ENCODE results near the gene PPEF1.
"Not testable (repeated sequence)": the region's sequence is repeated elsewhere in the genome, so short reads cannot be mapped to it uniquely, and the experiment has no call there.

Gene PPEF1

DNA sequence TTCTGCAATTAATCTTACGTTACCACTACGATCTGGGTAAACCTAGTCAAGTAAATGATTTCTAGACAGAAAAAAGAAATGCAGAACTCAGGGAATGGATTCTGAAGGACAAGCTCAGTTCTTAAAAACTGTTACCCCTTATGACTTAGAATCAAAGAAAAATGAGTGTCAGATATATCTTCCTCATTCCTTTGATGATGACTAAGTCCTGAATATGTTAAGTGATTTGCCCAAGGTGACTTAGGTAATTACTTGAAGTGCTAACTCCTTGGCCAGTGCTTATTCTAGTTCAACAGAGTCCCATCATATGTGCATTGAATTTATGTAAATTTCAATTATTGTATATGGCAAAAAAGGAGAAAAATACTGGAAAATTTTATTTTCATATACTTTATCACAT lies 92.5 kb downstream of the PPEF1 start:
- no peak for DNase-seq

DNA sequence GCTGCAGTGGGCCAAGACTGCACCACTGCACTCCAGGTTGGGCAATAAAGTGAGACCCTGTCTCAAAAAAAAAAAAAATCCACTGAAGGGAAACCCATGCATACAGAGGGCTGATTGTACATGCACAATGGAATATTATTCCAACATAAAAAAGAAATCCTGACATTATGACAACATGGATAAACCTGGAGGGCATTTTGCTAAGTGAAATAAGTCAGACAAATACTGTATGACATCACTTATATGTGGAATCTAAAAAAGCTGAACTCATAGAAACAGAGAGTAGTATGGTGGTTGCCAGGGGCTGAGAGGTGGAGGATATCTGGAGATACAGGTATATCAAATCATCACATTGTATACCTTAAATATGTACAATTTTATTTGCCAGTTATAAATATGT lies 102.2 kb downstream of the PPEF1 start:
- DNase-seq, result no peak

DNA sequence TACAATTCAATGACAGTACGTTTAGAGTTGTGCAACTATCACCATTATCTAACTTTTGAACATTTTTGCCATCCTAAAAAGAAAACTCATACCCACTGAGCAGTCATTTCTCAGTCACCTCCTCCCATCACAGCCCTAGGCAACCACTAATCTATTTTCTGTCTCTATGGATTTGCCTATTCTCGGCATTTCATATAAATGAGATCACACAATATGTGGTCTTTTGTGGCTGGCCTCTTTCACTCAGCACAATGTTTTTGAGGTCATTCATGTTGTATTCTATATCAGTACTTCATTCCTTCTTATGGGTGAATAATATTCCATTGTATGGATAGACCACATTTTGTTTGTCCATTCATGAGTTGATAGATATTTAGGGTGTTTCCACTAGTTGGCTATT lies 103.0 kb downstream of the PPEF1 start:
- DNase-seq, result no peak

DNA sequence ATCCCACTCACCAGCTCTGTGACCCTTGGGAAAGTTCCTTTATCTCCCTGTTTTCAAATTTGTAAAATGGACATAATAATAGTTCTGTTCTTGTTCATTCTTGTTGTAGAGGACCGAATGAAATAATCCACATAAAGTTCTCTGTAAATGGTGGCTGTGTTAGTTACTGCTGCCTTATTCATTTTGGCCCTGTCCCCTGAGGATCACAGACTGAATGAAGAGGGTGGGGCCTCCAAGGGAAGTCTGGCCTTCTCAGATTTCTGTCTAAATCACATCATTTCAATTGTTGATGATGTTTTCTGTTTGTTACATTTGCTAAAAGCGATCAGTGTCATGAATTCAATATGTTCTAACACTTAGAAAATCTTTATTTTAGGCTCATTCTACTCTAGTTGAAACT lies 117.9 kb downstream of the PPEF1 start:
- DNase-seq, result no peak

DNA sequence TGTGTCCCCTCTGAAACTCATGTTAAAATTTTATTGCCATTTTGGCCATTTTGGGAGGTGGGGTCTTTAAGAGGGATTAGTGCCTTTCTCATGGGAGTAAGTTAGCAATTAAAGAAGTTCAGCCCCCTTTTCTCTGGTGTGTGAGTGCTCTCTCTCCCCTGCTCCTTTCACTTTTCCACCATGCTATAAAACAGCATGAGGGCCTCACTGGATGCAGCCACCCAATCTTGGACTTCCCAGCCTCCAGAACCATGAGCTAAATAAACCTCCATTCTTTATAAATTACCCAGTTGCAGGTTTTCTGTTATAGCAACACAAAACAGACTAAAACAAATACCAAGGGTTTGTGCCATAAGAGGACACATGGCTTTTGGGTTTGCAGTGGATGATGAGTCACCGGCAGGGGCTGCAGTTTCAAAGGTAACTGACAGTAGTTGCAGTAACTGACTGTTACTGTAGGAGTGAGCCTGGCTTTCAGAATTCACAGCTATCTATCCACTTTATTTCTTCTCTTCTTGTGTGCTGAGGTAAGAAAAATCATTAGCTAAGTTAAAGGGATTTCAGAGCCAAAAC lies 121.5 kb downstream of the PPEF1 start:
- DNase-seq, result no peak

DNA sequence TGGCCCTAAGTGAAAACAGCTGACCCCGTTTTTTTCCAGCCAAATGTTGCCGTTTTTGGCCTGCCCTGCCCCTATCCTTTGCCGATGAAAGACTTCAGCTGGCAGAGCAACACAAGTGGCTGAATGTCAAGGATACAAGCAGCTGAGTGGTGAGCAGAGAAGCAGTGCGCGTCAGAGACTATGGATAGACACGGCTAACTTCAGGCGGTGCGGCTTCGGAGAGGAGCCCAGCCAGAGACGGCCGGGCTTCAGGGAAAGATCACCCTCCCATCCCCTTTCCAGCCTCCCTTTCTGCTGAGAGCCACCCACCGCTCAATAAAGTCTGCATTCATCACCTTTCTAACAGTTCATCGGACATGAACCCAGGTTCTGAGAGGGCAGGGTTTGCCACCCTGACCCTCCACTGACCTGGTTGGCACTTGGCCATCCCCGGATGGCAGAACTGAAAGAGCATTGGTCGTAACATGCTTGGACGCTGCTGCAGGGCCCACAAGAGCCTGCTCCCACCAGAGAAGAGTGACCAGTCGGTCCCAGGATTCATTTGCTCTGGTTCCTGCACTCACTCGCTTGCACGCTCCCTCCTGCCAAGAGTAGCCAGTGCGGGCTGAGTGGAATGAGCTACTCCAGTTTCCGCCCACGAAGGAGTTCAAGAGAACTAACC lies 125.8 kb downstream of the PPEF1 start:
- DNase-seq, result peak; percentile 44

DNA sequence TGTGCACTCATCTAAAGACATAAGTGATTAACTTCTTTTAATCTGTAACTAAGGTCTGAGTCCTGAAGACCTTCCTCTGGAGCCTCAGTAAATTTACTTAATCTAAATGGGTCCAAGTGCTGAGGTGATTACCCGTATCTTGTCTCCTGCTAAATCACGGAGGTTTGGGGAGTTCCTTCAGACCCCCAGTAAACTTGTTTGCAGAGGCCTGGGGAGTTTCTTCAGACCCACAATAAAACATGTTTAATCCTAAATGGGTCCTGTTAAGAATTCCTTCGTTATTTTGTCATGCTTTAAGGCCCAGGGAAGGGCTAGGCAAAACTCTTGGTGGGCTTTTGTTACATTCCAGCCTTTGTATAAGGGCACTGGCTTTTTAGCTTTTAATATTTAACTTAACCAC lies 140.5 kb downstream of the PPEF1 start:
- not testable (repeated sequence) for DNase-seq

DNA sequence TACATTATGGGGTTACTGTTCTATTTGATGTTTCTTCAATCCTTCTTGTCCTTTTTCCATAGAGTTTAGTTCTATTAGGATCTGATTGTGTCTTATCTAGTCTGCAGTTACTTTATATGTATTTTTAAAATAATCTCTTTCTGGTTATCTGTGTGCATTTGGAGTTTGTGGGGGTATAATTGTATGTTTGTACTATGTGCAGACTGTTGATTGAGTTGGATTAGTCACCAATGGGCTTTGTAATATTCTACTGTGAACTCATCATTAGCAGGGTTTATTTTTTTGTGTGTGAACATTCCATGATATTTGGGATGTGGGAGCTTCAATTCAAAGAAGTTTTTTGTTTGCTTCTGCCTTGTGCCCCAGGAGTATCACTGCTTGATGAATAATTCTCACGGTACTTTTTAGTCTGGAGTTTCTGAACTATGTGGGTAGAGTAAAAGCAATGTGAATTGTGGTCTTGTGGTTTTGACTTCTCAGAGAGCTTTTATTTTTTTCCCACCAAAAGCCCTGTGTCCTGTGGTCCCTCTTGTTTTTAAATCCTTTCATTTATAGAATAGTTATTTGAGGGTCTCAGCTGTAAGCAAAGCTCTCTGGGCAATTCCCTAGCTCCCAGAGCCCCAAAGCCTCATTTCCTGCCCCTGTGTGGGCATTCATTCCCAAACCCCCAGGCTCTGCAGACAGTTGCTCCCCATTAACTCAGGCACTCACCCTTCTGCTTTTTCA lies 148.6 kb downstream of the PPEF1 start:
- no peak for DNase-seq

DNA sequence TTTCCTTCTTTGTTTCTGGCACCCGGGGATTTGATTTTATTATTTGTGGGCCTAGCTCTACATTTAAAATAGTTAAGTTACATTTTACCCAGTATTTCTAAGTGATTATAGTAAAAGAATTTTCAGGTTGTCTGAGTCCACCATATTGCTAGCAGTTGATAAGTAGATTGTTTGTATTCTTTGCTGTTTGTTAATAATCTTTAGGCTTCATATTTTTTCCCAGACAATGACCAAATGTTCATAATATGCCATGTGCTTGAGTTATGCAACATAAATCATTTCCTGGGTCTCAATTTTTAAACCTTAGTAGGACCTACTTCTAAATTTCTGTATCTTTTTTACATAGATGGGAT lies 149.2 kb downstream of the PPEF1 start:
- no peak for DNase-seq

DNA sequence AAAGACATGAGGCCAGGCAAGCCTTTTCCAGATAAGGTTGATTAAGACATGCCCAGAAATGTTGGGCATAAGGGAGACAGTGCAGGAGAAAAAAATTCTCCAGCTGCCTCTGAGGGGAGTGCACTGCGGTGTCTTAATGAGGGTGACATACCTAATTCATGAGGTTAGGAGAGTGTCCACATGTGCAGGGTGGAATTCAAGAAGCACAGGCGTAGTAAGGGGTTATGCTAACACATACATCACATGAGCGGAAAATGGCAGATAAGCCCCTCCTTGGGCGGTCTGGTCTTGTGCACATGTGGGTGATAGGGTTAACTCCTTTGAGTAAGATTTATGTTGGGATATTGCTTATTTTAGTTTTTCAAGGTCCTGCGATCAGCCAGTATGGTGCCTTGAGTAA lies 154.1 kb downstream of the PPEF1 start:
- DNase-seq, result no peak

DNA sequence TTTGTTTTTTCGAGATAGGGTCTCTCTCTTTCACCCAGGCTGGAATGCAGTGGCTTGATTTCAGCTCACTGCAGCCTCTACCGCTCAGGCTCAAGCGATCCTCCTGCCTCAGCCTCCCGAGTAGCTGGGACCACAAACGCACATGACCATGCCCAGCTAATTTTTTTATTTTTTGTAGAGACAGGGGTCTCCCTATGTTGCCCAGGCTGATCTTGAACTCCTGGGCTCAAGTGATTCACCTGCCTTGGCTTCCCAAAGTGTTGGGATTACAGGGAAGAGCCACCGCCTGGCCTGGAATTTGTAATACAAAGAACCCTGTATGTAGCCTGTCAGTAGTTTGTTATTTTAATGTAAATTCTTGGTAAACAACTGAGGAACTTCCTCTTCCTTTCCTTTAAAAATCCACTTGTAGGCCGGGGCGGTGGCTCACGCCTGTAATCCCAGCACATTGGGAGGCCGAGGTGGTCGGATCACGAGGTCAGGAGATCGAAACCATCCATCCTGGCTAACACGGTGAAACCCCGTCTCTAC lies 157.0 kb downstream of the PPEF1 start:
- DNase-seq, result no peak

DNA sequence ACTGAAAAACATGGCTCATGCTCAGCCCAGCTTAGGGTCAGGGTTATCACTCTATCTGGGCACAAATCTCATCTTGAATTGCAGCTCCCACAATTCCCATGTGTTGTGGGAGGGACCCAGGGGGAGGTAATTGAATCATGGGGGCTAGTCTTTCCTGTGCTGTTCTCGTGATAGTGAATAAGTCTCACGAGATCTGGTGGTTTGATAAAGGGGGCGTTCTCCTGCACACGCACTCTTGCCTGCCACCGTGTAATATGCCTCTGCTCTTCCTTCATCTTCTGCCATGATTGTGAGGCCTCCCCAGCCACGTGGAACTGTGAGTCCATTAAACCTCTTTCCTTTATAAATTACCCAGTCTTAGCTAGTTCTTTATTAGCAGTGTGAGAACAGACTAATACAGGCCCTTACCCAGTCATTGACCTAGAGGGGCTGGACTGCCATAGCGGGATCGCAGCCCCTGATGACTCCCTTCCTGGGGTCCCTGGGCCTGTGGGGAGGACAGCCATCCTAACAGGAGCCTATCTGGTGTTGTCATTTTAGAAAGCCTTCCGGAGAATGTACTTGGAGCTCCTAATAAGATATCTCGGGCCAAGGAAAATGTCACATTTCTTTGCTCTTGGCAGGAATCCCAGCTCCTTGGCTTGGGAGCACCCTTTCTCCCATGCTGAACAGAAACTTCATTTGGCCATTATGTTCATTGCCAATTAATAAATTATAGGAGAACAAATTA lies 163.9 kb downstream of the PPEF1 start:
- DNase-seq, result no peak

DNA sequence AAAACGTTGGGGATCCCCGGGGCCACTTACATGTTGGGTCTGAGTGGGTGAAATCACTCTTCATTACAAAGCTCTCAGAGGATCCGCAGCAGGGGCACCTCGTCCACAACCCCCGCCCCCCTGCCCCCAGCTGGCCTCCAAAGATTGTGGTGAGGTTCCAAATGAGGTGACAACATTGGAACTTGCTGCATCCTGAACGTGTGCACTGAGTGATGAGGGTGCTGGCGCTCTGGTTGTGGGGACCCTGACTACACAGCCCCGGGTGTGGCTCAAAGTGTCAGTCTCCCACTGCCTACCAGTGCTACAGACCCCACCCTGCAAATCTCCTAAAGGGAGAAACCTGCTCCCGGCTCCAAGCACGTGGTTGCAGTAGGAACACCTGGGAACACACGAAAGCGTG lies 164.5 kb downstream of the PPEF1 start:
- DNase-seq, result no peak

DNA sequence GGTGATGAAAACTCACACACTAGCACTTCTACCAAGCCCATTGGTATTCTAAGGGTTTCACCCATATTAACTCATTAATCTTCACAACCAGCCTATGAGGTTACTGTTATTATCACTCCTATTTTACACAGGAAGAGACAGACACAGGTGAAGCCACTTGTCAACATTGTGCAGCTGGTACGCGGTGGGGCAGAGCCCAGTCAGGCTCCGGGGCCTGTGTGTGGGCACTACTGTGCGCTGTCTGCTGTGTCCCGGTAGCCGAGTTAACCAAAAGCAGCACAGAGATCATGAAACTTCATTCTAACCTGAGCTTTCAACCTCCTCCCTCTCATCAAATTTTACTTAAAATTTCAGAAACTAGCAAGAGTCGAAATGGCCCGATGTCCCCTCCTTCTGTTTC lies 165.2 kb downstream of the PPEF1 start:
- DNase-seq, result no peak

DNA sequence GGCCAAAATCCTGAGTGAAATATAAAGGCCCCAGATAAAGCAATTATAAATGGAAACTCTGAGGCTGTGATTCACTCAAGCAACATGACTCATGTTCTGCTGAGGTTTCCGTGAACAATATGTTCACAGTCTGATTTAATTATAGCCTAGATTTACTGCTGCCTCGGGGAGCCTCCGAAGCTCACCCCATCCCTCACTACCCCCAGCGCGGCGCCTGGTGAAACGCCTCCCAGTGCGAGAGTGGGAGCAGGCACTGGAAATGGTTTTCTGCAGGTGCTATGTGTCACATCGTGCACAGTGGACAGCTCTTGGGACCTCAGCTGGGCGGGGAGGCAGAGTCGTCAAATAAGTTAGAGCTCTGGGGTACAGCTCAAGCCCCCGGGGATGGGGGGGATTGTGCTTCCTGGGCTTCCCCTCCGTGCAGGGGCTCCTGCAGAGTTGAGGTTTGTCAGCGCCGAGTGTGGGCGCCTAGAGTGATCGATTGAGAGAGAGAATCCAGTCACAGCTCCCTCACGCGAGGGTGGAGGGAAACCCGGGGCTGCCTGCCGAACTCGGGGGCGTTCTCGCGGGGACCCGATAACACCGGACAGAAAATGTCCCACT lies 165.8 kb downstream of the PPEF1 start:
- DNase-seq, result peak; percentile 54

DNA sequence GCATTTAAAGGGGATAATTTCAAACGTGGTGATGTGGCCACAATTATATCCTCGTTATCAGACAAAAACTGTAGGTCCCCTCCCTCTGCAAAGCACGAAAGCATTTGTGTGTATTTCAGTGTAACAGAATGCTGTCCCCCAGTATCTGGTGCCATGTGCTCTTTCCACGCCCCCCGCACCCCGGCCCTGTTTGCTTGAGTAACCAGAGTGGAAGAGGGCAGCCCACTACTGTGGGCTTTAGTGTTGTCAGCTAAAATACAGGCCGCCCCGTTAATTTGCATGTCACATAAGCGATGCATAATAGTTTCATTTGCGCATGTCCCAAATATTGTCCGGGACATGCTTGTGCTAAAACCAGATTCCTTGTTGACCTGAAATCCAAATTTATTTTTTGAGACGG lies 166.4 kb downstream of the PPEF1 start:
- no peak for DNase-seq

DNA sequence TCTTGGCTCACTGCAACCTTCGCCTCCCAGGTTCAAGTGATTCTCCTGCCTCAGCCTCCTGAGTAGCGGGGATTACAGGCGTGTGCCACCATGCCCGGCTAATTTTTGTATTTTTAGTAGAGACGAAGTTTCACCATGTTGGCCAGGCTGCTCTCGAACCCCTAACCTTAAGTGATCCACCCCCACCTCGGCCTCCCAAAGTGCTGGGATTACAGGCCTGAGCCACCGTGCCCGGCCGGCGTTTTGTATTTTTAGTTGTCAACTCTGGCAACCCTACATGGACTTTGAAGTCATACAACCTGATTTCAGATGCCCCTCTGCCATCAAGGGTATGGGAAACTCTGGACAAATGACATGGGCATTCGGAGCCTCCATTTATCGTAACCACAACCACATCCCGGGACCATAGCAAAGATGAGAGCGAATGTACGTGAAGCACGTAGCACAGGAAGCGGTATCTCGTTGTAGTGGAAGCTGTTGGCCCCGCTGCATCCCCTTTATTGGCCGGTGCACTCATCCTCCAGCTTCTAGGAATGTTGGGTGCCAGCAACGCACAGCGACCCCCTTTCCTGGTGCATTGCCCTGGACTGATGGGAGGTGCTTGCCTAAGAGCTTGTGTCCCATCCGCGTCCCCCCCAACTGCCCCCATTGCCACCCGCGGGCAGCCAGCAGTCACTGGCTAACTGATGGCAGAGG lies 167.3 kb downstream of the PPEF1 start:
- DNase-seq, result no peak

DNA sequence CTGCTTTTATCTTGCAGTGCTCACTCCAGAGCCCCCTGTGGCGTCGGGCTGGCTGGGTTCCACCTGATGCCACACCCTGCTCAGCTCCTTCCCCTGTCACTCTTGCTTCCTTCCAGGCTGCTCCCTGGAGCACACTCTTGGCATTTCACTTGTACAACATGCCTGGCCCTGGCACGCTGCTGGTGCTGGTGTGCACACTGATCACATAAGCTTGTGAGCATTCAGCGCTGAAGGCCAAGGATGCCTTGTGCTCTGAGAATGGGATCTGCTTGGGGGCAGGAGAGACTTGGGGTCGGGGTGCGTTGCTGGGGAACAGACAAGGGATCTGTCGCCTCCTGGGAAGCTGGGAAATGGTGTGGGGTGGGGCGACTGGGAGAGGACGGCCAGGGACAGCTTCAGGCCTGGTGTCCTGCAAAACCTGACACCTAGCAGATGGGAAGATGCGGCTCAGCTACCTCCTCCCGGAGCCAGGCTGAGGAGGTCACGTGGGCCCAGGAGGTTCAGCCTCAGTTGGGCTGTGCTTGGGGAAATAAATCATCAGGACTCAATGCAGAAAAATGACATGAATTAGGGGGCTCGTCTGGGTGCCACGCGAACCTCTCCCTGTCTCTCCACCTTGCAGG lies 167.9 kb downstream of the PPEF1 start:
- no peak for DNase-seq

DNA sequence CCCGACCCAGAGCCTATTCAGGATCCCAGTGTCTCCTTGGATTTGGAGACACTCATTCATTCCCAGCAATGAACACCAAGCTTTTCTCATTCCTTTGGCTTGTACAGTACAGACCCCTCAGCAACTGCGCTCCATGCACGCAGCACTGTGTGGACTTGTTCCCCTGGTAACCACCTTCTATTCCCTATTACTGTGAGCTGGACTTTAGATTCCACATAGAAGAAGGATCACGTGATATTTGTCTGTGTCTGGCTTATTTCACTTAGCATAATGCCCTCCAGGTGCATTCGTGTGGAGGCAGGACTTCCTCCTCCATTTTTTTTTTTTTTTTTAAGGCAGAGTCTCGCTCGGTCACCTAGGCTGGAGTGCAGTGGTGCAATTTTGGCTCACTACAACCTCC lies 170.0 kb downstream of the PPEF1 start:
- no peak for DNase-seq
